ENCODE measurements around the gene MTA2.
"Not testable (repeated sequence)": the region's sequence is repeated elsewhere in the genome, so short reads cannot be mapped to it uniquely, and the experiment has no call there.

MTA2 gene

DNA sequence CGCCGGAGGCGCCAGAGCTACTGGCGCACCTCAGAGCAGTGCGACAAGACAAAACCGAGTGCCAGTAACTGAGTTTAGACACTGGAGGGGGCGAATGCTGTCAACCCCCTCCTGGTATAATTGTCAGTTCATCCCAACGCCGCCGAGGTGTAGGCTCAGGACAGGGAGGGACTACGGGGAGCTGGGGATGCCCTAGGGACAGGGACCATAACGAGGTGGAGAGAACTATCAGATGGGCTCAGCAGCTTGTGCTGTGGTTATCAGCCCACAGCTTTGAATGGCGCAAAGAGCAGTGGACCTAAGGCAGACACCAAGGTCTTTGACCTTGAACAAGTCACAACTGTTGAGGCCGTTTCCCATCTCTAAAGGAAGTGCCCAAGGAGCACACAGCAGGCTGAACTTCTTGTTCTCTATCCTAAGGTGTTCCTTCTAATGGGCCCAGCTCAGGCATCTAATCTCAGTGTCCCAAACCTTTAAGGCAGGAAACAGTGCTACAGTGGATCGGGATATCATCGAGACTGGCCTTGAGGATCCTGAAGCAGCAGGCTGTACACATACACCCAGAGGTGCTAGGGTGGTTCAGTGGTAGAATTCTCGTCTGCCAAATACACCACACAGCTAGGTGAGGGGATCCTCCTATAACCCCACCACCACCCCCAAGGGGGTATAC, 9.4 kb downstream of the MTA2 start:
- no peak for DNase-seq

- peak; percentile 100 for DNase-seq
Measured at GRCh38 chr11:62591448-62592145, 10.1 kb downstream of the MTA2 start, which contains the start of gene TUT1. TSS of gene TUT1 (minus strand) at chr11:62591523. CDS start at chr11:62591485, 38 bp downstream.

GRCh38 chr11:62588966-62589637, 12.6 kb downstream of the MTA2 start:
- no peak for DNase-seq

GRCh38 chr11:62585356-62585755, 16.3 kb downstream of the MTA2 start:
- DNase-seq, result not testable (repeated sequence)

DNA sequence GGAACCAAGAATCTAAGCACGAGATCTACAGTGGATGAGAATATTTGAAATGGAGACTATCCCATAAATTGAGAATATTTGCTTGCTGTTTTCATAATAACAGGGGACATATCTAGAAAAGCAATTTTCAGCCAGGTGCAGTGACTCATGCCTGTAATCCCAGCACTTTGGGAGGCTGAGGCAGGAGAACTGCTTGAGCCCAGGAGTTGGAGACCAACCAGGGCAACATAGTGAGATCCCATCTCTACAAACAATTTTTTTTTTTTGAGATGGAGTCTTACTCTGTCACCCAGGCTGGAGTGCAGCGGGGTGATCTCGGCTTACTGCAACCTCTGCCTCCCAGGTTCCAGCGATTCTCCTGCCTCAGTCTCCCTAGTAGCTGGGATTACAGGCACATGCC, 19.9 kb downstream of the MTA2 start:
- DNase-seq, result not testable (repeated sequence)

DNA sequence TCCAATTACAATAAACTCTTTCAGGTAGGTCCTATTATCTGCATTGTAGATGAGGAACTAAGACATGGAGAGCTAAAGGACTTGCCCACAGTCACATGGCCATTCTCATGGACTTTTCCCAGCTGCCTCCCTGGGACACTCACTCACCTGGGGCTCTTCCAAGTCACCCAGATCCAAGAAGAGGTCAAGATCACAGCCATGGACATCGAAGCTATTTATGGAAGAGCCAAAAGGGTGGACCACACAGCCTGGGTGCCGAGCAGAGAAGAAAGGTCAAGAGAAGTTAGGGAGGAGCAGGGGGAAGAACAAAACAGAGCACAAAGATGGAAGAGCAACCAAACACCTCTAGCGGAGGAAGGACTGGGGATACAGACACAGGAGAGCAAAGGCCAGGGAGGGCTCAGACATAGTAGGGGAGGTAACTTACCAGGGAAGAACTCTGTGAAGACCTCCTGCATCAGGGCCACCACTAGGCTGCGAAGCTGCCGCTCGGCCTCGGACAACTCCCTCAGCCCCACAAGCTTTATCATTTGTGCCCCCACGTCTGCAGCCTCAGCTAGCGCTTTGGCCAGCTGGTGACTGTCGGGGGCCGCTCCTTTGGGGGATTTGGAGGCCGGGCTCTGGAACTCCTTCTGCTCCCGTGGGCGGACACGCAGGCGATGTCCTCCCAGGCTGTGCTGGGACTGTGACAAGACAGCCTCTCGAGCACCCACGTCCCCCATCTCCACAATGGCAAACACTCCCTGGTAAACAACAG, 20.5 kb downstream of the MTA2 start:
- no peak for DNase-seq

GRCh38 chr11:62579252-62579651, 22.4 kb downstream of the MTA2 start:
- no peak for DNase-seq

- DNase-seq, result no peak
Measured at GRCh38 chr11:62578541-62578940, 23.1 kb downstream of the MTA2 start.

- DNase-seq, result no peak
Measured at GRCh38 chr11:62577046-62577714, 24.5 kb downstream of the MTA2 start.

DNA sequence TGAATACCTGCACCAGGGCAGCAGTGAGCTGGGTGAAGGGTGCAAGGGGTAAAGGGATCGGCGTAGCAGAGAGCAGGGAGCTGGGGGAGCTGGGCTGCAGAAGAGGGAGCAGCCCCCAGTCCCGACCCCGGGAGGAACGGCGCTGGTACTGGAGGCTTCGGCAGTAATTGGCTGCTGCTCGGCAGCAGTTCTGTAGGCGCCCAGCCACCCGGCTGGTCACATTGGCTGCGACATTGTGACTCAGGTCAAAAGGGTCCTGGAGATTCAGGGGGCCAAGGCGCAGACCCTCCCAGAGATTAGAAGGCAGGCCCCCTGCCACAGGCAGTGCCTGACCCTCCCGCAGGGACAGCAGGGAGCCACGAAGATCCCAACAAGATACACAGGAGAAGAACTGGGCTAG, 25.8 kb downstream of the MTA2 start:
- no peak for DNase-seq

- DNase-seq, result no peak
Measured at GRCh38 chr11:62575156-62575555, 26.5 kb downstream of the MTA2 start.

DNA sequence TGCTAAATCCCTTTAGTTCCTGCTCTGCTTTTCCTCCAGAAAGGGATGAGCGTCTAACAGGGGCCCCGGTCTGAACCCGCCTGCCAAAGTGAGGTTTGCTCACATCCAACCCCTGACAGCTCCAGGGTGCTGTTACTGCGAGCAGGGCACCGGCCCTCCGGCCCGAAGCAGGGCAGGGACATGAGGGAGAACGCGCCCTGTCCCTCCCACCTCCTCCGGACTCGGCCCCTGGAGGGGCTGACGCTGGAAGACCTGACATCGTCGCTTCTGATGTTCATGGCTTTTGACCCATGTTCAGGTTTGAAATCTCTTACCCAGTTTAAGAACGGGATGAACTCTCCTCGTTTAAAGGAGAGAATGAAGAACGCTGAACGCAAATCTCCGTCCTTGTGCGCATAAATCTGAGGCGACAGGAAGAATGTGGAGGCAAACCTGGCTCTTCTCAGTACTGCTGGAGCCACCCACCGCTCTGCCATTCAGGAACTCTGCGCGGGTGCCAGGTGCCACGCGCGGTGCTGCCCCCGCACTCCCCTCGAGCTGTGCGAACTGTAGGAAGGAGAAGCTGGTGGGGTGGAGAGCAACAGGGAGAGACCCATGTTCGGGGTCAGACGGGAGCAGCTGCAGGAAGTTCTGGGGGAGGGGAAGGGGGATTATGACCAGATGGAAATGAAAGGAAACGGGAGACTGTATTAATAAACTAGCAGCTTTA, 27.1 kb downstream of the MTA2 start:
- no peak for DNase-seq

DNA sequence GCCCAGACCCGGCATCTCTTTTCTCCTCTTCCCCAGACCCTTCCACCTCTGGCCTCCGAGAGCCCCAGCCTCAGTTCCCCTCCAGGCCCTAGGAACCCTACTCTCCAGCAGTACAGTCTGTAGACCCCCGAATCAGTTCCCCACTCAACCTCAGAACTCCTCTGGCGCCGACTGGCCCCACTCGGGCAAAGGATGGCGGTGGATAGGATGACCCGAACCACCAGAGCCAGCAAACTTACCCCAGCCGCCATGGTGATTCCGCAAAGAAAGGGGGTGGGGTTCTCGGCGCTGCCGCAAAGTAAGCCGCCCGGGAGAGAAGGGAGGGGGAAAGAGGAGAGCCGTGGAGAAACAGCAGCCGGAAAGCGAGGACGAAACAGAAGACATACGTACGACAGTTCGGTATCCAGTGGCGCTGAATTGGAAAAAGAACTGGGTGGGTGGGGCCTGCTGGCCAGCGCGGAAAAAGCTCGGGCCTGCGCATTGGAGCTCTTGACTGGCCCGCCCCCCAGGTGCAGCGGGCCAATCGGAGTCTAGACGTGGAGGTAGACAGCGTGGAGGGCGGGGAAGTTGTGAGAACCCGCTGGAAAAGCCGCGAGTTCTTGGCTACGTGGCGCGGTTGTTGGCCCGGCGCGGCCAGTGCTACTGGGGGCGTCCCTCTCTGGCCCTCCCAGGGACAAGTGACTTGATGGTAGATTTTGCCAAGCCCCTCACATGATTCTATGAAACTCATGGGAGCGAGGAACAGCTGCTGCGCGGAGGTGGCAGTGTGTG, 27.9 kb downstream of the MTA2 start, which contains the start of gene EEF1G:
Gene EEF1G, minus strand, starts transcription at position 300 of the 771 bp plus-strand sequence. Its CDS starts 49 bp downstream, at position 251.
- peak; percentile 100 for DNase-seq

DNA sequence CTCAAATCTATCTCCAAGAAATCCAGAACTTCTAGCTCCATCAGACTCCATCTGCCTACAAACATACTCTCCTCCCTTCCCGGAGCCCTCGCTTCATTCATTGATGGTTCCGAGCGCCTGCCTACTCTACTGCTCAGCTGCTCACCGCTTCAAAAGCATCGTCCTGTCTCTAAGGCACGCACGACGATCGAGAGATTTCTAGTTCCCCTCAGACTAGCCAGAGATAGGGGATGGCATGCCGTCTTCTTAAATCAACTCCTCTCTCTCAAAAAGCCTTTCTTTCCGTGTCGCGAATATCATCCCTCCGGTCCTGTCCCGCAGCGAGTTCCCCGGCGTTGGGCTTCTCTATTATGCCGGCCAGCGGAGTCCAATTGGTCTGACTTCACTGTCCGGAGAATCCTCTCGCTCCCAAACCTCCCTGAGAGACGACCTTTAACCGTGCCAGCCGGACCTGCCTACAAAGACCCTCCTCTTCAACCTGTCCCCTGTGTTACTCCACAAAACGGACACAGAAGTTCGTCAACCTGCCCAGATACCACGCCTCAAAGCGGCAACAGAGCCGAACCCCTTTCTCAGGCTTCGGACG, 28.6 kb downstream of the MTA2 start:
- DNase-seq, result peak; percentile 33

- DNase-seq, result no peak
Measured at GRCh38 chr11:62572431-62572830, 29.2 kb downstream of the MTA2 start.

DNA sequence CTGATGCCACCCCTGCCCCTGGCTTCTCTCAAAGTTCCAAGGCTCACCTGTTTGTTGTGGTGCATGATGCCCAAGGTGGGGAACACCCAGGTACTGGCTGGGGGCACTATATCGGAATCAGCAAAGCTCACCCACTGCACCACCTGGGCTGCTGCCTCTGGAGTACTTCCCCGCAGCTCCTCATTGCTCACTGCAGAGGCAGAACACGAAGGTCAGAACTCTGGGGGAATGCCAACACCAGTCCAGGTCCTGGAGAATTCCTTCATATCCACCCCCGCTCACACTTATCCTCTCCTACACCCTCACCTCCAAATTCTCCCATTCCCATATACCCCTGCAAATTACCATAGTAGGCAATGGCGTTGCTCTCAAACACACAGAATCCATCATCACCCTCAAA, 30.2 kb downstream of the MTA2 start:
- DNase-seq, result not testable (repeated sequence)

- DNase-seq, result not testable (repeated sequence)
Measured at GRCh38 chr11:62570903-62571302, 30.8 kb downstream of the MTA2 start.

GRCh38 chr11:62569611-62570010, 32.1 kb downstream of the MTA2 start:
- no peak for DNase-seq

- no peak for DNase-seq
Measured at GRCh38 chr11:62567018-62567633, 34.5 kb downstream of the MTA2 start.

DNA sequence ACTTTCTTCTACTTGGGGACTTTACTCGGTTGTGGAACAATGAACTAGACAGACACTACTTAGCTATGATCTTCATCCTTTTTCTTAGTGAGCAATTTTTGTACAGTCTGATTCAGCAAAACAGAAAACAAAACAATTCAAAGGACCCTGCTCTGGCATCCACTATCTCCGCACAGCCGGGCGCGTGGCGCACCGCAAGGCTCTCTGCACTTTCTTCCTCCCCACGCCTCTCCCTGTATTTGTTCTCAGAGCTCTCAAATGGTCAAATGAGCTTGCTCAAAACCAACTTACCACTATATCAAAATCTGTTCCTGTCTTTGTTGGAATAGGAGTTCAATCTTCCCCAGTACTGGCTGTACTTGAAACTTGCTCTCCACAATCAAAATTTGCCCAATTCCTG, 35.4 kb downstream of the MTA2 start:
- DNase-seq, result no peak

Data from NCI-H345 (cell line).